Measurements from ENCODE around the gene MOB2. TPM values are rescaled to one million over a fixed set of nuclear protein-coding genes. Genes with fewer than 3 reads are reported as not detected.
A peak's percentile ranks its signal among the peaks of the same experiment; 100 is the strongest.

Gene MOB2
- total and polyA plus RNA-seq, 2 of the 13 experiments (the other 11 are each of a cell fraction or from before 2014, with no cell fraction given) = 21.8 to 27.7 TPM

- TF ChIP-seq MED8 (CRISPR knock-in tag; IDR thresholded peaks at IDR 0.05; ENCODE audit: insufficient replicate concordance) (no peak), DMAP1 (CRISPR knock-in tag; IDR thresholded peaks at IDR 0.05) (no peak)
Observed at GRCh38 chr11:1448882-1449281, 37.7 kb downstream of the MOB2 start (continued).

GRCh38 chr11:1447845-1448825 lies 38.4 kb downstream of the MOB2 start:
- ChIA-PET CTCF (ENCODE audit: low intra/inter-chr PET ratio, low total read pairs) (no interaction called here), POLR2A (no interaction called here)
- BruUV-seq (replicated peaks) = no TSS peak
- Histone ChIP-seq H3K4me3 (replicated peaks in 1 of 3; ENCODE audit: insufficient read depth in 1 of 3, low read depth in 2 of 3, low read length in 3 of 3) (no peak overlapping the region), H4K20me1 (ENCODE audit: insufficient read depth, low read length) (peaks cover 6% of the 10 kb centered on the region; the same call in 1 of the 2 replicates), H3K36me3 (replicated peaks in 1 of 2; ENCODE audit: control insufficient read depth in 1 of 2, insufficient read depth in 2 of 2, low read length in 2 of 2) (no peaks in the 10 kb centered on the region), H3K27me3 (ENCODE audit: control insufficient read depth in 1 of 2, insufficient read depth in 2 of 2, low read length in 2 of 2) (peaks cover 6 to 27% of the 10 kb centered on the region in 2 experiments; a peak in 4 of 5 replicates), H3K79me2 (ENCODE audit: insufficient read depth, low read length) (no peaks in the 10 kb centered on the region), H3K4me1 (ENCODE audit: insufficient read depth, low read length) (no peaks in the 10 kb centered on the region), H3K4me2 (ENCODE audit: low read depth, low read length) (no peak overlapping the region), H2AFZ (ENCODE audit: low read length) (no peak overlapping the region), H3K27ac (ENCODE audit: extremely low read length, insufficient read depth, low read length) (no peak overlapping the region), H3K9ac (ENCODE audit: insufficient read depth, low read depth, low read length) (no peak overlapping the region), H3K9me3 (ENCODE audit: low read length) (no peaks in the 10 kb centered on the region)
- FAIRE-seq (no peak), DNase-seq (ENCODE audit: low spot score) (no peak), ATAC-seq (peak; percentile 14; the same call in 2 of the 3 replicates)
- 52% methylated on average over 21 of the region's 49 CpGs for WGBS (ENCODE audit: low lambda C conversion rate)
- intact Hi-C loops (cut with micrococcal nuclease; ENCODE audit: unreplicated experiment) (no loop called here), in situ Hi-C loops (cut with HindIII; ENCODE audit: extremely low pct_ligation_motif_present, low pct_unique_long_range_greater_than_20kb) (no loop called here)
- 0 out of 2 replicates have a peak, but pooled peaks have one; percentile 13 for TF ChIP-seq HNRNPL (IDR thresholded peaks at IDR 0.05; ENCODE audit: low read depth, low read length)
- no peak for TF ChIP-seq REXO4 (CRISPR knock-in tag; IDR thresholded peaks at IDR 0.05; ENCODE audit: borderline replicate concordance)
- TF ChIP-seq STAG1 (CRISPR knock-in tag; IDR thresholded peaks at IDR 0.05) = peak; percentile 49
- TF ChIP-seq CTCF (CRISPR knock-in tag; IDR thresholded peaks at IDR 0.05) = peak; percentile 44
